Eye (tissue), 1 donor: Measurements from ENCODE around the gene SLC37A2.
A peak's percentile ranks its signal among the peaks of the same experiment; 100 is the strongest.

ENCODE experiments used
- DNase-seq: peaks from one replicate; pipeline ENCODE4 v3.0.0-alpha.2; 2015

The SLC37A2 gene

GRCh38 chr11:125112208-125112604 lies 49.1 kb downstream of the SLC37A2 start:
- DNase-seq, result no peak

DNA sequence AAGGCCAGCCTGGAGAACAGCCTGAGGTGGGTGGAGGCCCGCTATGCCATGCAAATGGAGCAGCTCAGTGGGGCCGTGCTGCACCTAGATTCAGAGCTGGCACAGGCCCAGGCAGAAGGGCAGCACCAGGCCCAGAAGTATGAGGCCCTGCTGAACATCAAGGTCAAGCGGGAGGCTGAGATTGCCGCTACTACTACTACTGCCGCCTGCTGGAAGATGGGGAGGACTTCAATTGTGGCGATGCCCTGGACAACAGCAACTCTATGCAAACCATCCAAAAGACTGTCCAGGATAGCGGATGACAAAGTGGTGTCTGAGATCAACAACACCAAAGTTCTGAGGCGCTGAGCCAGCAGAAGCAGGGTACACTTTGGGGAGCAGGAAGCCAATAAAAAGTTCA lies 51.4 kb downstream of the SLC37A2 start:
- no peak for DNase-seq

- no peak for DNase-seq
Observed at GRCh38 chr11:125117429-125117828, 54.3 kb downstream of the SLC37A2 start.

- no peak for DNase-seq
Observed at GRCh38 chr11:125123194-125123946, 60.3 kb downstream of the SLC37A2 start.

DNA sequence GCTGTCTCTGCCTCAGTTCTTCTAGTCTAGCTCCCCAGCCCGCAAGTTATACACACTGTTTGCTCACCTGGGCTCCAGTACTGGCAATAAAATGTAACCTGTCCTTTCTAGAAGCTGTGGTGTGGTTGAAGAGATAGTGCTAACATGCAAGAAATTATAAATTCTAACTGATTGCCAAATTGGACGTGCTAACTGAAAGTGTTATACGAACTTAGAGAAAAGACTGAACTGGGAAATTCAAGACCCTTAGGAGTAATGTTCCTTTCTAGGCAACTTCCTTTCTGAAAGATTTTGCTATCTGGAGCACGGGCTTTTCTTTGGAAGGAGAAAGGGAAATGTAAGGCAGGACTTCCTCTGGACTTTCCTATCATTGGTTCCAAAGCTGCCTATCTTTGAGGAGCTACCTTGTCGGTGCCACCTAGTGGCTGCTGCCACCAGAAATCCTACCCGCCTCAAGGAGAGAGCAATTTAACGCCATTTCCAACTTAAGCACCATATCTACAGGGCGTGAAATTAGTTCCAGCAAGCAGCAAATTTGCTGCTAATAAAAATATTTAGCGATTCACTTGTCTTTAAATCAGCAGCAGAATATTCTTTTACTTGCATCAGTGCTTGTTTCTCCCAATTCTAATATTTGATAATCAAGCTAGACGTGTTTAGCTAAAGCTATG lies 61.0 kb downstream of the SLC37A2 start:
- peak; percentile 27 for DNase-seq

DNA sequence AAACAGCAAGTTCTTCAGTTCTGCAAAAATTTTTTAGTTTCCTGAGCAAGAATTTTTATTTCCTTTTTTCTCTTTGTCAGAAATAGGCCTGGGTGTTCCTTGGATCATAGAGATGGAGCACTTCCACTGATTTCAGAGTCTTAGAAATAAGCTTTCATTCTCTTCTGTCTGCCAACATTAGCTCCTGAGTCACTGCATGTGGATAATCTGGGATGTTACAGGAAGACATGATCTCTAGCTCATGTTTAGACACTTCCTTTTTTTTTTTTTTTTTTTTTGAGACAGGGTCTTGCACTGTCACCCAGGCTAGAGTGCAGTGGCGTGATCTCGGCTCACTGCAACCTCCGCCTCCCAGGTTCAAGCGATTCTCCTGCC lies 61.5 kb downstream of the SLC37A2 start:
- no peak for DNase-seq

DNA sequence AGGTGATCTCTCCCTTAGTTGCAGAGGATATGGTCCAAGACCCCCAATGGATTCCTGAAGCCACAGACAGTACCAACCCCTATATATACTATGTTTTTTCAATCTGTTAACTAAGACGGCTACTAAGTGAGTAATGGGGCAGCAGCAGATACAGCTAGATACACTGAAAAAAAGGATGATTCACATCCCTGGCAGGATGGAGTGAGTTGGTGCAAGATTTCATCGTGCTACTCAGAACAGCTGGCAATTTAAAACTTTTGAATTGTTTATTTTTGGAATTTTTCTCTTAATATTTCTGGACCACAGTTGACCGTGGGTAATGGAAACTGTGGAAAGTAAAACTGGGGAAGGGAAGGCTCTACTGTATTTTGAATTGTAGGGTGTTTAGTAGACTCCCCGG lies 65.3 kb downstream of the SLC37A2 start:
- no peak for DNase-seq

DNA sequence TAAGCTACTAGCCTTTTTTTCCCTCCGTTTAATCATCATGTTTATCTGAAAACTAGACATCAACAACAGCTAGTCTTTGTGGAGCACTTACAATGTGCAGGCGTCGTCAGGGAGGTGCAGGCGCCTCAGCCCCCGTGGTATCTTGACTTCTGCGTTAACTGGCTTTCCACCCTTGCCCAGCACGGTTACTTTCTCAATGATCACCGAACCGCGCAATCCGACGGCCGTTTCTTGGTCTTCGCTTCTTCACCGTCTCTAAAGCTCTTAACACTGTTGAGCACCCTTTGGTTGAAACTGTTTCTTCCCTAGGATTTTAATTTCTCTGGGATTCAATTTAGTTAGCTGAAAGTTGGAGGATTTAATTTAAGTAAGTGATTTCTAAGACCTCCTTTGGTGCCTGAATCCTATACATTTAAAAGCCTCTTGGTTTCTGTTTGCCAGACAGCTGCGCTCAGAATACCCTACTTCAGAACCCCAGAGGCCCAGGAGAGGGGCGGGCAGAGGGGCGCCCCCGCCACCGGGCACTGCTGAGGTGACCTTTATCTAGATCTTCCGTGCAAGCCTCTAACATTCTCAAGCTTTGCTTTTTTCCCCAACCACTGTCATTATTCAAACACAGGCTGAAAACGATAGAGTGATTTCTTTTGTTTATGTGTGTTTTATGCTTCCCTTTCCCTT lies 66.3 kb downstream of the SLC37A2 start:
- peak; percentile 30 for DNase-seq

- DNase-seq, result no peak
Observed at GRCh38 chr11:125132071-125132470, 69.0 kb downstream of the SLC37A2 start.

DNA sequence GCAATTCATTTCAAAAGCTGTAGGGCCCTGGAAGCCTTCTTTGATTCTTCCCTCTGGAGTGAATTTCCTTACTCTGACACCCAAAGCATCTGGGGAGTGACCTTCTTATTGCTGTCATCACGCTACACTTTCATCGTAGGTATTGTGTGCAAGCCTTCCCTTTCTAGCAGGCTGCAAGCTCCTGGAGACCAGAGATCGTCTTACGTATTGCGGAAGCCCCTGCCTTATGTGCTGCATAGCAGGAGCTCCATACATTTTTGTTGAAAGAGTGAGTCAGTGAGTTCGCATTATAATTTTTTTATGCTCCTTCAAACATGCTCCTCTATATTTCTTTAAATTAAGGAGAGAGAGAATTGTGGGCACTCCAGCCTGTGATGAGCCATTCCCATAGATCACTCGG lies 69.5 kb downstream of the SLC37A2 start:
- DNase-seq, result no peak

DNA sequence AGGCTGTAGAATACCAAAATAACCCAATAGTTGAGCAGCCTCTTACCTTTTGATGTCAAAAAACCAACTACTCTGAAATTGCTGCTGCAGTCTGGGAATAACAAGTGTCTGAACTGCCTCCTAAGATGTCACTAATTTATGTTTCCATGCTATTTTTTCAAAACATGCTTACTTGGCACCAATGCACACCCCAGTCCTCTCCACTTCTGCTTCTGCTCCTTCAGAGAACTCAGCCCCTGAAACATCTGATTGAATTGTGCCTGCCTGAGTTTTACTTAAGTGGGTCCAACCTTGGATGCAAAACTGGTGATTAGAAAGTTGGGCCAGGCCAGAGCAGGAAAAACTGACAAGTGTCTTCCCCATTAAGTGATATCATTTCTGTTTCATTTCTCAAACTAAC lies 72.9 kb downstream of the SLC37A2 start:
- no peak for DNase-seq

DNA sequence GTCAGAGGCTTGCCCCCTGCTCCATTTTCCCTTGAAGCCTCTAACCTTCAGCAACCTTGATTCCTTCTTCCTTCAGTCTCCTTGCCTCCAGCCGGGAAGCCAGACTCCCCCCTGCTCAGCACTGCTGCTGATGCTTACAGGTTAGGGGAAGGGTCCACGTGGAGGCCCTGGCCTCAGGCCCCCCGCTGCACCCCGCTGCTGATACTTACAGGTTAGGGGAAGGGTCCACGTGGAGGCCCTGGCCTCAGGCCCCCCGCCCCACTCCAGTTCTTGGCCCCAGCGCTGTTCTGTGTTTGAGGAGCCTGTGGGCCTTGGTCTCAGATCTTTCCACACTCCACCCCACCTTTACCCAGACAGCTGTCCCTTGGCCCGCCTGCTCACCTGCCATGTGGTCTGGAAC lies 75.9 kb downstream of the SLC37A2 start:
- DNase-seq, result no peak

DNA sequence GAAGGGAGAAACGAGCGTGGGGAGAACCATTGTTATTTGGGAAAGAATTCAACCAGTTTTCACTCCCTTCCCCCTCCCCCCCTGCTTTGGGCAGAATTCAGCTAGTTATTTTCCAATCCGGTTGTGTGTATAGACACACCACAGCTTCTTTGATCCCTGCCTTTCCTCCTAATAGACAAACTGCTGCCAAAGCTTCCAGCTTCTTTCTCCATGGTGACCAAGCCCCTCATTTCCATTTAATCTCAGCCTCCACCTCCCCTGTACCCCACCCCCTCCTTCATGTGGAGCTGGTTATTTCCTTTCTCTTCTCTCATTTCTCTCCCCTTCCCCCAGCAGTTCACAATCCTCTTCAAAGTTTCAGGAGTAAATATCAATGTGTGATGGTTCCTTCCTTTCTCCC lies 76.7 kb downstream of the SLC37A2 start:
- no peak for DNase-seq
